Measurements from ENCODE around the gene SDC4.

DNA sequence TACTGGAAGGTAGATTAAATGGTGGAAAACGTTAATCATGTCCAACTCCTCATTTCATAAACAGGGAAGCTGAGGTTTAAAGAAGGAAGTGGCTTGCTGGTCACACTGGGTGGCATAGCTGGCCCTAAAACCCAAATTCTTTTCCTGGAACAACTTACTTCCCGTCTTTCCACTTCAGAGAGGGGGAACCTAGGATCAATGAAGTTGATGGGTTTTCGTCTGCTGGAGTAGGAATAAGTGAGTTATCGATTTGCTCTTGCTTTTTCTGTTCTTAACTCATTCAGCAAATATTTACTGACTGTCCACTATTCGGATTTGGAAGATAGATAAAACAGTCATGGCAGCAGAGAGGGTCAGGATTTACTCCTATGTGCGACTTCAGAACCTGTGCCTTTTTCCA lies 13.6 kb upstream of the SDC4 start:
- TF ChIP-seq, protein P1, sequence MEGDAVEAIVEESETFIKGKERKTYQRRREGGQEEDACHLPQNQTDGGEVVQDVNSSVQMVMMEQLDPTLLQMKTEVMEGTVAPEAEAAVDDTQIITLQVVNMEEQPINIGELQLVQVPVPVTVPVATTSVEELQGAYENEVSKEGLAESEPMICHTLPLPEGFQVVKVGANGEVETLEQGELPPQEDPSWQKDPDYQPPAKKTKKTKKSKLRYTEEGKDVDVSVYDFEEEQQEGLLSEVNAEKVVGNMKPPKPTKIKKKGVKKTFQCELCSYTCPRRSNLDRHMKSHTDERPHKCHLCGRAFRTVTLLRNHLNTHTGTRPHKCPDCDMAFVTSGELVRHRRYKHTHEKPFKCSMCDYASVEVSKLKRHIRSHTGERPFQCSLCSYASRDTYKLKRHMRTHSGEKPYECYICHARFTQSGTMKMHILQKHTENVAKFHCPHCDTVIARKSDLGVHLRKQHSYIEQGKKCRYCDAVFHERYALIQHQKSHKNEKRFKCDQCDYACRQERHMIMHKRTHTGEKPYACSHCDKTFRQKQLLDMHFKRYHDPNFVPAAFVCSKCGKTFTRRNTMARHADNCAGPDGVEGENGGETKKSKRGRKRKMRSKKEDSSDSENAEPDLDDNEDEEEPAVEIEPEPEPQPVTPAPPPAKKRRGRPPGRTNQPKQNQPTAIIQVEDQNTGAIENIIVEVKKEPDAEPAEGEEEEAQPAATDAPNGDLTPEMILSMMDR (conservative IDR thresholded peaks at IDR 0.05) = no peak
- TF ChIP-seq ZFX (IDR thresholded peaks at IDR 0.05) = no peak

Measured in C4-2B (cell line).